Upper lobe of left lung (tissue), 4 donors: Measurements from ENCODE around the gene BCL2L14.

Source experiments
- POLR2A ChIP-seq, 4 donors: fragments of 450-650 bp; IDR thresholded peaks; one replicate each; pipeline ENCODE4 v1.5.1; 2016 to 2017; ENCODE audit warnings: antibody characterized with exemption in 4 of 4, mild to moderate bottlenecking in 2 of 4
- TF ChIP-seq, protein P1 (sequence below), 6 experiments: fragments of 450-650 bp in 4 of 6; fragments of 200-600 bp in 2 of 6; sonication (generic) in 2 of 6; IDR thresholded peaks; one replicate each; pipeline ENCODE4 v1.5.1; 2016 to 2019; ENCODE audit warnings: antibody characterized with exemption in 6 of 6

DNA sequence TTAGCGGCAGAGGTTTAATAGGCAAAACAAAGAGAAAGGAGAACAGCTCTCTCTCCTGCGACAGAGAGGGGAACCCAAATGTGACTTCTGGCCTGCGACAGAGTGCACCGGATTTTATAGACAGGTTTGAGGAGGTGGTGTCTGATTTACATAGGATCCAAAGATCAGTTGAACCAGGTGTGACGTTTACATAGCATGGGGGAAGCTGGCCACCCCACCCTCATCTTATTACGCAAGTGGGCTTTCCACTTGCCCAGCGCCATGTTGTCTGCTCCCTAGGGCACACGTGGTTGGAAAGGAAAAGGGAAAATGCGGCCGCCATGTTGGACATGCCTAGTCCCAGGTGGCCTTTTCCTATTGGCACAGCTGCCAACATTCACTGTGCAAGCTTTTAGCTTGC is 17.4 kb downstream of the BCL2L14 start:
- TF ChIP-seq POLR2A (IDR thresholded peaks at IDR 0.05): no peak
- TF ChIP-seq, protein P1, sequence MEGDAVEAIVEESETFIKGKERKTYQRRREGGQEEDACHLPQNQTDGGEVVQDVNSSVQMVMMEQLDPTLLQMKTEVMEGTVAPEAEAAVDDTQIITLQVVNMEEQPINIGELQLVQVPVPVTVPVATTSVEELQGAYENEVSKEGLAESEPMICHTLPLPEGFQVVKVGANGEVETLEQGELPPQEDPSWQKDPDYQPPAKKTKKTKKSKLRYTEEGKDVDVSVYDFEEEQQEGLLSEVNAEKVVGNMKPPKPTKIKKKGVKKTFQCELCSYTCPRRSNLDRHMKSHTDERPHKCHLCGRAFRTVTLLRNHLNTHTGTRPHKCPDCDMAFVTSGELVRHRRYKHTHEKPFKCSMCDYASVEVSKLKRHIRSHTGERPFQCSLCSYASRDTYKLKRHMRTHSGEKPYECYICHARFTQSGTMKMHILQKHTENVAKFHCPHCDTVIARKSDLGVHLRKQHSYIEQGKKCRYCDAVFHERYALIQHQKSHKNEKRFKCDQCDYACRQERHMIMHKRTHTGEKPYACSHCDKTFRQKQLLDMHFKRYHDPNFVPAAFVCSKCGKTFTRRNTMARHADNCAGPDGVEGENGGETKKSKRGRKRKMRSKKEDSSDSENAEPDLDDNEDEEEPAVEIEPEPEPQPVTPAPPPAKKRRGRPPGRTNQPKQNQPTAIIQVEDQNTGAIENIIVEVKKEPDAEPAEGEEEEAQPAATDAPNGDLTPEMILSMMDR (IDR thresholded peaks at IDR 0.05): no peak
